Smooth muscle cell (in vitro differentiated cells): ENCODE results near the gene SVIL. TPM values are rescaled to one million over a fixed set of nuclear protein-coding genes. Genes with fewer than 3 reads are reported as not detected.

Experiments
- DNase-seq: peaks from one replicate; lab custom pipeline; 2025; ENCODE audit not compliant: unreplicated experiment; lab: John Stamatoyannopoulos, UW
- H2AFZ ChIP-seq: fragments of 200-600 bp; sonication (generic); 2 replicates; pipeline ENCODE4 v1.6.0; 2016; ENCODE audit warnings: antibody characterized with exemption, low read depth, mild to moderate bottlenecking
- H3F3A ChIP-seq: fragments of 200-600 bp; sonication (generic); 2 replicates; pipeline ENCODE4 v1.6.0; 2017; ENCODE audit warnings: antibody characterized with exemption, low read depth
- H3K27ac ChIP-seq: fragments of 200-600 bp; sonication (generic); 2 replicates; pipeline ENCODE4 v1.5.1; 2016; ENCODE audit warnings: low read depth, mild to moderate bottlenecking
- H3K27me3 ChIP-seq: fragments of 200-600 bp; sonication (generic); 2 replicates; pipeline ENCODE4 v1.6.1; 2016; ENCODE audit warnings: low read depth, mild to moderate bottlenecking
- H3K36me3 ChIP-seq: fragments of 200-600 bp; sonication (generic); 2 replicates; pipeline ENCODE4 v1.5.1; 2016; ENCODE audit warnings: low read depth
- H3K4me1 ChIP-seq: fragments of 200-600 bp; sonication (generic); 2 replicates; pipeline ENCODE4 v1.5.1; 2016; ENCODE audit warnings: low read depth
- H3K4me2 ChIP-seq: fragments of 200-600 bp; sonication (generic); 2 replicates; pipeline ENCODE4 v1.6.0; 2016; ENCODE audit warnings: mild to moderate bottlenecking
- H3K4me3 ChIP-seq: fragments of 200-600 bp; sonication (generic); 2 replicates; pipeline ENCODE4 v1.5.1; 2016; ENCODE audit warnings: mild to moderate bottlenecking
- H3K79me2 ChIP-seq: fragments of 200-600 bp; sonication (generic); 2 replicates; pipeline ENCODE4 v1.6.0; 2016; ENCODE audit warnings: low read depth, mild to moderate bottlenecking
- H3K9ac ChIP-seq: fragments of 200-600 bp; sonication (generic); 2 replicates; pipeline ENCODE4 v1.6.0; 2016; ENCODE audit warnings: low read depth
- H3K9me3 ChIP-seq: fragments of 200-600 bp; sonication (generic); replicated peaks from 2 replicates; pipeline ENCODE4 v1.5.1; 2016; ENCODE audit warnings: low read depth
- H4K20me1 ChIP-seq: fragments of 200-600 bp; sonication (generic); 2 replicates; pipeline ENCODE4 v1.6.0; 2016; ENCODE audit warnings: low read depth
- WGBS: methylation state at CpG from one replicate; pipeline ENCODE4 v1.1.7; 2016; ENCODE audit warnings: low lambda C conversion rate; 5-methylcytosine and 5-hydroxymethylcytosine counted together
- polyA plus RNA-seq: library from polyadenylated mRNA; unstranded; fragments of >200 nt; fragmentation: Nextera tagmentation; extraction: Ambion mirVana; gene quantifications from 2 replicates; pipeline ENCODE4 v1.2.1, GENCODE V29; 2016
- total RNA-seq: library from RNA; depleted of rRNA; stranded (reverse); fragments of >200 nt; gene quantifications from 2 replicates; pipeline ENCODE4 v1.2.3, GENCODE V29; 2014
- TF ChIP-seq, protein P1 (sequence below): fragments of 200-600 bp; sonication (generic); IDR thresholded peaks from 2 replicates; pipeline ENCODE4 v1.5.1; 2017; ENCODE audit warnings: borderline replicate concordance, mild to moderate bottlenecking, antibody characterized with exemption; ENCODE audit not compliant: insufficient read depth, poor library complexity, severe bottlenecking

Gene SVIL
- total and polyA plus RNA-seq, 2 experiments from 2014 or later: 32.5 to 33.0 TPM

GRCh38 chr10:29426420-29426819 is 208.4 kb downstream of the SVIL start:
- Histone ChIP-seq H2AFZ (no peak overlapping the region), H3K79me2 (no peaks in the 10 kb centered on the region), H4K20me1 (no peaks in the 10 kb centered on the region), H3K27me3 (no peaks in the 10 kb centered on the region), H3K9me3 (no peaks in the 10 kb centered on the region), H3F3A (no peaks in the 10 kb centered on the region), H3K4me2 (no peak overlapping the region), H3K27ac (no peak overlapping the region), H3K36me3 (no peaks in the 10 kb centered on the region), H3K4me1 (no peaks in the 10 kb centered on the region), H3K9ac (no peak overlapping the region), H3K4me3 (no peak overlapping the region)
- WGBS: 75% methylated on average over 1 of the region's 1 CpG
- TF ChIP-seq, protein P1, sequence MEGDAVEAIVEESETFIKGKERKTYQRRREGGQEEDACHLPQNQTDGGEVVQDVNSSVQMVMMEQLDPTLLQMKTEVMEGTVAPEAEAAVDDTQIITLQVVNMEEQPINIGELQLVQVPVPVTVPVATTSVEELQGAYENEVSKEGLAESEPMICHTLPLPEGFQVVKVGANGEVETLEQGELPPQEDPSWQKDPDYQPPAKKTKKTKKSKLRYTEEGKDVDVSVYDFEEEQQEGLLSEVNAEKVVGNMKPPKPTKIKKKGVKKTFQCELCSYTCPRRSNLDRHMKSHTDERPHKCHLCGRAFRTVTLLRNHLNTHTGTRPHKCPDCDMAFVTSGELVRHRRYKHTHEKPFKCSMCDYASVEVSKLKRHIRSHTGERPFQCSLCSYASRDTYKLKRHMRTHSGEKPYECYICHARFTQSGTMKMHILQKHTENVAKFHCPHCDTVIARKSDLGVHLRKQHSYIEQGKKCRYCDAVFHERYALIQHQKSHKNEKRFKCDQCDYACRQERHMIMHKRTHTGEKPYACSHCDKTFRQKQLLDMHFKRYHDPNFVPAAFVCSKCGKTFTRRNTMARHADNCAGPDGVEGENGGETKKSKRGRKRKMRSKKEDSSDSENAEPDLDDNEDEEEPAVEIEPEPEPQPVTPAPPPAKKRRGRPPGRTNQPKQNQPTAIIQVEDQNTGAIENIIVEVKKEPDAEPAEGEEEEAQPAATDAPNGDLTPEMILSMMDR: no peak
- no peak for DNase-seq

- Histone ChIP-seq H3K9ac (no peak overlapping the region), H3K79me2 (no peaks in the 10 kb centered on the region), H3F3A (no peaks in the 10 kb centered on the region), H3K4me3 (no peak overlapping the region), H3K4me1 (no peaks in the 10 kb centered on the region), H4K20me1 (no peaks in the 10 kb centered on the region), H2AFZ (no peak overlapping the region), H3K36me3 (no peaks in the 10 kb centered on the region), H3K27me3 (no peaks in the 10 kb centered on the region), H3K4me2 (no peak overlapping the region), H3K9me3 (no peaks in the 10 kb centered on the region), H3K27ac (no peak overlapping the region)
- 94% methylated on average over 3 of the region's 3 CpGs for WGBS
- TF ChIP-seq, protein P1: no peak
- no peak for DNase-seq
Measured at GRCh38 chr10:29424017-29424416, 210.8 kb downstream of the SVIL start.

DNA sequence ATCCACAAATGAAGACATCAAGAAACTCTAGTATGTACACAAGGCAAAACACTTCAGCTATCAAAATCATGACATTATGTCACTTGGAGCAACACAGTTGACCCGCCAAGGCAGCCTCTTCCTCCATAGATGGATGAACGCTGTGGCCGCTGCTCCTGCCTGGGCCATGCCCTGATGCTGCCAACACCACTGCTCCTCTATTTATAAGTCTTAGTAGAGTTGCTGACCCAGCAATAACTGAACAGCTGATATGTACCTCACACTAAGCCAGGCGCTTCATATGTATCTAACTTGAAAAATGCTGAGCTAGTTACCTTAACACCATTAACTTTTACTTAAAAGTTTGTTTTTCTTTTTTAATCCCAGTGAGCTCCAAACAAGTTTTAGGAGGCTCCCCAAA is 214.0 kb downstream of the SVIL start:
- no peak overlapping the region for H3K4me2 ChIP-seq
- H3K27ac ChIP-seq: no peak overlapping the region
- no peaks in the 10 kb centered on the region for H3K36me3 ChIP-seq
- DNase-seq: no peak
- no peak overlapping the region for H3K9ac ChIP-seq
- TF ChIP-seq, protein P1: no peak
- no peak overlapping the region for H3K4me3 ChIP-seq
- no peaks in the 10 kb centered on the region for H3K9me3 ChIP-seq
- no peaks in the 10 kb centered on the region for H3K79me2 ChIP-seq
- H3F3A ChIP-seq: no peaks in the 10 kb centered on the region
- H4K20me1 ChIP-seq: no peaks in the 10 kb centered on the region
- H3K27me3 ChIP-seq: no peaks in the 10 kb centered on the region
- H3K4me1 ChIP-seq: no peaks in the 10 kb centered on the region
- 93% methylated on average over 4 of the region's 4 CpGs for WGBS
- H2AFZ ChIP-seq: no peak overlapping the region

DNA sequence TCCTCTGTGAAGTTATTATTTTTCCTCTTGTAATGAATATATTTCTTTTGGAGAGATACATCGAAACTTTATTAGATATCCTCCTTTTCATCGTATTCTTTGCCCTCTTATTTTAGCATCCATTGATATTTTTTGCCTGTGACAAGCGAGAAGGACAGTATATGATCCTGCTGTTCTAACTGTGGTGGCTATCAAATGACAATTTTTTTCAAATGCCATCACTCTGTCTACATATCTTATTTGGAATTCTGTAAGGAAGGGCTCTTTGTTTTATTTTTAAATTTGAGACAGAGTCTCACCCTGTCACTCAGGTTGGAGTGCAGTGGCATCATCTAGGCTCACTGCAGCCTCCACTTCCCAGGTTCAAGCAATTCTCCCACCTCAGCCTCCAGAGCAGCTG is 217.4 kb downstream of the SVIL start:
- no peak overlapping the region for H3K4me3 ChIP-seq
- TF ChIP-seq, protein P1: no peak
- no peaks in the 10 kb centered on the region for H4K20me1 ChIP-seq
- no peaks in the 10 kb centered on the region for H3K36me3 ChIP-seq
- no peaks in the 10 kb centered on the region for H3K79me2 ChIP-seq
- H3K4me2 ChIP-seq: no peak overlapping the region
- no peaks in the 10 kb centered on the region for H3K4me1 ChIP-seq
- no peaks in the 10 kb centered on the region for H3K9me3 ChIP-seq
- DNase-seq: no peak
- H3K27ac ChIP-seq: no peak overlapping the region
- WGBS: 88% methylated on average over 3 of the region's 3 CpGs
- no peaks in the 10 kb centered on the region for H3F3A ChIP-seq
- H2AFZ ChIP-seq: no peak overlapping the region
- H3K27me3 ChIP-seq: no peaks in the 10 kb centered on the region
- no peak overlapping the region for H3K9ac ChIP-seq
